GM13977 (cell line): Measurements from ENCODE around the gene MARK3.

Source experiments
- DNase-seq: peaks from one replicate; pipeline ENCODE4 v3.0.0; 2012; ENCODE audit warnings: low spot score
- CTCF ChIP-seq: IDR thresholded peaks from 2 replicates; pipeline ENCODE4 v1.5.1; 2012; ENCODE audit warnings: mild to moderate bottlenecking, control low read depth; ENCODE audit not compliant: insufficient read depth; ENCODE audit errors: extremely low read depth, missing control alignments
- in situ Hi-C: fragments of 300-500 bp; cut with MboI; formaldehyde crosslinking; loops from one replicate; pipeline ENCODE4 v1.12.0; 2022; ENCODE audit warnings: low sequenced_read_pairs, low pct_unique_long_range_greater_than_20kb, mixed read lengths, inconsistent platforms; ENCODE audit not compliant: unreplicated experiment

Gene MARK3

GRCh38 chr14:103519043-103519836 is 134.0 kb downstream of the MARK3 start:
- peak; percentile 45 for DNase-seq
- TF ChIP-seq CTCF = no peak
- in situ Hi-C loops = no loop called here

GRCh38 chr14:103519837-103520212 is 134.6 kb downstream of the MARK3 start:
- in situ Hi-C loops = no loop called here
- no peak for DNase-seq
- no peak for TF ChIP-seq CTCF

GRCh38 chr14:103520269-103520656 is 135.0 kb downstream of the MARK3 start:
- in situ Hi-C loops = no loop called here
- DNase-seq = peak; percentile 59
- TF ChIP-seq CTCF = no peak

- TF ChIP-seq CTCF = peak; percentile 56
- in situ Hi-C loops = no loop called here
- DNase-seq = peak; percentile 87
These were observed 135.6 kb downstream of the MARK3 start for GRCh38 chr14:103520657-103521437.

GRCh38 chr14:103521438-103521950 is 136.3 kb downstream of the MARK3 start:
- TF ChIP-seq CTCF = no peak
- DNase-seq = peak; percentile 61
- in situ Hi-C loops = no loop called here

- TF ChIP-seq CTCF = no peak
- in situ Hi-C loops = no loop called here
- peak; percentile 68 for DNase-seq
These were observed 136.8 kb downstream of the MARK3 start for GRCh38 chr14:103521951-103522563.
